ENCODE measurements around the gene HNF4A. TPM values are rescaled to one million over a fixed set of nuclear protein-coding genes. Genes with fewer than 3 reads are reported as not detected.
A peak's percentile ranks its signal among the peaks of the same experiment; 100 is the strongest.

HNF4A gene
- total and polyA plus RNA-seq, 2 of the 13 experiments (the other 11 are each of a cell fraction or from before 2014, with no cell fraction given), result 80.9 to 169 TPM

DNA sequence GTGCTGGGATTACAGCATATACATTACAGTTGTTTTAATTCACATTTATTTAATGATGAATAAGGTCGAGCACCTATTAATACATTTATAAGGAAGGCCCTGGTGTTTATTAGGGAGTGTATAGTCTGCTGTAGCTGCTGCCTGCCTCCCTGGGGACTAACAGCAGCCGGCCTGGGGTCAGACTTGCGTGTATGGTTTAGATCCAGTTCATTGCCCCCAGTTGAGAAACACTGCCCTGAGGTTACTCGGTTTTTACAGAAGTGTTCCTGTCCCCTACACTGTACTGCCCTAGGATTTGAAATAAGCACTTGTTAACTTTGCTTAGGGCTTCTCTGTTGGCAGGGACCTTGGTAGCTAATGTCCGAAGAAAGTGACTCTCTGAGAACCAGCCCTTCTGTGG is 124.1 kb downstream of the HNF4A start (continued):
- TF ChIP-seq THRA (CRISPR knock-in tag; IDR thresholded peaks at IDR 0.05; ENCODE audit: borderline replicate concordance) (no peak), POLR2AphosphoS5 (IDR thresholded peaks at IDR 0.05; ENCODE audit: low read depth, low read length) (no peak; the same call in 1 of the 2 replicates)

DNA sequence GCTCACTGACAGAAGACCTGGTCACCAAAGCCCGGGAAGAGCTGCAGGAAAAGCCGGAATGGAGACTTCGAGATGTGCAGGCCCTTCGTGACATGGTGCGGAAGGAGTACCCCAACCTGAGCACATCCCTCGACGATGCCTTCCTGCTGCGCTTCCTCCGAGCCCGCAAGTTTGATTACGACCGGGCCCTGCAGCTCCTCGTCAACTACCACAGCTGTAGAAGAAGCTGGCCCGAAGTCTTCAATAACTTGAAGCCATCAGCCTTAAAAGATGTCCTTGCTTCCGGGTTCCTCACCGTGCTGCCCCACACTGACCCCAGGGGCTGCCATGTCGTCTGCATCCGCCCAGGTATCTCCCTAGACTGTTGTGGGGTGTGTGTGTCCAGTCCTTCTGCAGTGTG is 124.6 kb downstream of the HNF4A start:
- Histone ChIP-seq H3K27ac (ENCODE audit: extremely low read length, insufficient read depth, low read length) (no peak overlapping the region), H2AFZ (ENCODE audit: low read length) (no peak overlapping the region), H3K27me3 (ENCODE audit: control insufficient read depth in 1 of 2, insufficient read depth in 2 of 2, low read length in 2 of 2) (no peaks in the 10 kb centered on the region; a peak in 1 of 5 replicates), H3K4me2 (ENCODE audit: low read depth, low read length) (no peak overlapping the region), H3K9me3 (ENCODE audit: low read length) (no peaks in the 10 kb centered on the region), H4K20me1 (ENCODE audit: insufficient read depth, low read length) (no peaks in the 10 kb centered on the region), H3K36me3 (replicated peaks in 1 of 2; ENCODE audit: control insufficient read depth in 1 of 2, insufficient read depth in 2 of 2, low read length in 2 of 2) (peaks cover 13 to 39% of the 10 kb centered on the region in 2 experiments), H3K79me2 (ENCODE audit: insufficient read depth, low read length) (peaks cover 12% of the 10 kb centered on the region), H3K9ac (ENCODE audit: insufficient read depth, low read depth, low read length) (no peak overlapping the region), H3K4me1 (ENCODE audit: insufficient read depth, low read length) (peaks cover 17% of the 10 kb centered on the region), H3K4me3 (replicated peaks in 1 of 3; ENCODE audit: insufficient read depth in 1 of 3, low read depth in 2 of 3, low read length in 3 of 3) (no peak overlapping the region)
- 95% methylated on average over 18 of the region's 18 CpGs for whole genome bisulfite sequencing (ENCODE audit: low lambda C conversion rate)
- intact Hi-C loops (cut with micrococcal nuclease; ENCODE audit: unreplicated experiment), result no loop called here
- no peak for FAIRE-seq
- POLR2A ChIA-PET, result interaction anchor here (1.1 kb wide), 1 partner anchor 23 kb away, joined by 3 read pairs; no protein-coding TSS in a partner anchor
- BruUV-seq (replicated peaks), result no TSS peak
- TF ChIP-seq MTA1 (CRISPR knock-in tag; IDR thresholded peaks at IDR 0.05; ENCODE audit: borderline replicate concordance), result no peak
- TF ChIP-seq AGO2 (optimal IDR thresholded peaks at IDR 0.05; ENCODE audit: low read depth, low read length), result peak; percentile 72
- 0 out of 2 replicates have a peak, but pooled peaks have one; percentile 14 for TF ChIP-seq ZNF768 (CRISPR knock-in tag; IDR thresholded peaks at IDR 0.05)
- CTCF ChIA-PET (ENCODE audit: low intra/inter-chr PET ratio, low total read pairs), result no interaction called here
- DNase-seq (ENCODE audit: low spot score), result no peak
- in situ Hi-C loops (cut with HindIII; ENCODE audit: extremely low pct_ligation_motif_present, low pct_unique_long_range_greater_than_20kb), result no loop called here
- ATAC-seq, result no peak
